ENCODE data around the gene MMP21.

DNA sequence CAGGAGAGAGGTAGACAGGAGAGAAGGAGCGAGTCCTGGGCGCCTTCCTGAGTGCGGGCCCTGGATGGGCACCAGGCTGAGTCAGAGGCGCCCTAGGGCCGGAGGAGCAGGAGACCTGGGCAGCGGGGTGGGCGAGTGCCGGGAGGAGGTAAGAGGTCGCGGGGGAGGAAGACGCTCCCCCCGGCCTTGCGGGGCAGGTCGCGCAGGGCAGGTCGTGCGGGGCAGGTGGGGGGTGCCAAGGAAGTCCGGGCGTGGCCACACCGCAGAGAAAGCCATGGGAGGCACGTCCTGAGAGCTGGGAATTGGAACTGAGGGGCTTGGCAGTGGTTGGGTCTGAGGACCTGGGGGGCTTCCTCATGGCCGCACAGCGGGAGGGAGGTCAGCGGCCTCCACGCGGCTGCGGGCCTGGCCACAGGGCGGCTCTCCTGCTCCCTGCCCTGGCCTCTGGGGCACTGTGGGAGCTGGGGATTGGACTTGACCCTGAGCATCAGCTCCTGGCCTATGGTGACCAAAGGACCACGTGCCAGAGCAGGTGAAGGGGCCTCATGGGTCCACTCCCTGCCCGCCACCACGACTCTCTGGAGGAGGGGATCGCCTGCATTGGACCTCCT lies 935 bp downstream of the MMP21 start:
- TF ChIP-seq HDGF (IDR thresholded peaks at IDR 0.05; ENCODE audit: borderline replicate concordance) (no peak), BHLHE40 (IDR thresholded peaks at IDR 0.05; ENCODE audit: borderline replicate concordance) (no peak), SP1 (IDR thresholded peaks at IDR 0.05) (no peak), TARDBP (IDR thresholded peaks at IDR 0.05) (no peak), FOXM1 (IDR thresholded peaks at IDR 0.05; ENCODE audit: borderline replicate concordance) (no peak), ZNF384 (IDR thresholded peaks at IDR 0.05) (no peak), ARNT (IDR thresholded peaks at IDR 0.05) (no peak)
